HG03060 (cell line): Measurements from ENCODE around the gene BCAR3.
"Not testable (repeated sequence)": the region's sequence is repeated elsewhere in the genome, so short reads cannot be mapped to it uniquely, and the experiment has no call there.

Experiments
- ATAC-seq: cut with Tn5 transposase; IDR thresholded peaks from one replicate; pipeline ENCODE4 v1.9.1; 2021; ENCODE audit warnings: low read depth, moderate number of reproducible peaks; ENCODE audit not compliant: unreplicated experiment

The BCAR3 gene

DNA sequence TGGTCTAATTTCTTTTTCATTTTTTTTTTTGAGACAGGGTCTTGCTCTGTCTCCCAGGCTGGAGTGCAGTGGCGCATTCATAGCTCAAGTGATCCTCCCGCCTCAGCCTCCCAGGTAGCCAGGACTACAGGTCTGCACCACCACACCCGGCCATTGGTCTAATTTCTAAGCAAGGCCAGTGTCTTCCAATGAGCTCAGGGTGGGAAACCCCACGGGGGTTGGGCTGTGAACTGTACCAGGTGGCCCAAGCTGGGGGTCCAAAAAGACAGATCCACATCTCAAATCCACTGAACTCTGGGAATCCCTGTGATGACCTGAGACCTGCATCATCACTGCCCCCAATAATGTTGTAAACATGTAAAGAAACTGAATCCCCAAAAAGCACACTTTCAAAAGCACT, 79.5 kb downstream of the BCAR3 start:
- no peak for ATAC-seq

DNA sequence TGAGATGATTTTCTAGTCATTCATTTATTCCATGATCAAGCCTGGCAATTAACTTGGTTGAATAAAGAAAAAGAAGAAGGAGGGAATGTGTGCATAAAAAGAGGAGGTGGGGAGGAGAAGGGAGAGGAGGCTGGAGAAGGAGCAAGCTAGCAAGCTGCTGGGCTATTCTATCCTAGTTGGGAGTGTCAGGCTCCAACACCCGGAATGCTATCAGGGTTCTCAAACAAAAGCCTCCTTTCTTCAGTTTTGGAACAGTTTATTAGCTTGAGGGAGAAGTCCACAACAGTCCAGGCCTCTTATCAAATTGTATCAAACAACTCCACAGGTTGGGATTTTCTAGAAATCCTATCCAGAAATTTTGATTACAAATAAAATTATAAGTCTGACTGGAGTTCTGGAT, 80.0 kb downstream of the BCAR3 start:
- ATAC-seq: no peak

DNA sequence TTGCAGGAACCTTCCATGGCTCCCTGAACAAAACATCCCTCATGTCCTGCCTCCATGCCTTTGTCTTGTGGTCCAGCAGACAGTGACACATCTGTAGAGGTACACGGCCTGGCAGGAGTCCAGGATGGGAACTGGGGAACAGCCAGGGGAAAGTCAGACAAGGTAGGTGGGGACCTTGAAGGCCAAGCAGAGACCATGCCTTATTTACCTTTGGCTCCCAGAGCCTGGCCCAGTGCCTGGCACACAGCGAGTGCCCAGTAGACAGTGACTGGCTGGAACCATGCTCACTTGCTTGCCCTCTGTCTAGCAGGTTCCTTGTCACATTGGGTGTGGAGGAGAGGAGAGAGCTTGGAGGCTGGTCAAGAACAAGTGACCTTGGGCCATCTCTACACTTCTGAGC, 81.0 kb downstream of the BCAR3 start:
- no peak for ATAC-seq

DNA sequence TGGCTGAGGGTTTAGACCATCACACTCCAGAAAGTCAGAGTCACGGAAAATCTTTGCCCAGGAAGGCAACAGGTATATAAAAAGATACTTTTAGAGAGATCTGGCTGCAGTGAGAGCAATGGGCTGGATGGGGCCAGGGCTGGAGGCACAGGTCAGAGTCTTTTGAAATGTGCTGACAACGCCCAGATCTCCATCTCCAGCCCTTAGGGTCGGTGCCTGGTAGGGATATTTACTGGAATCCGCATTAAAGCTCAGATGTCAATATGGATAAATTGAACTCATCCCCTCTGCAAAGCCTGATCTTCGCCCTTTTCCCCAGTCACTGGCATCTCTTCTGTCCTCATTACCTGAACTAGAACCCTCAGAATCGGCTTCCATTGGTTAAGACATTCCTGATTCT, 82.2 kb downstream of the BCAR3 start:
- ATAC-seq: no peak

DNA sequence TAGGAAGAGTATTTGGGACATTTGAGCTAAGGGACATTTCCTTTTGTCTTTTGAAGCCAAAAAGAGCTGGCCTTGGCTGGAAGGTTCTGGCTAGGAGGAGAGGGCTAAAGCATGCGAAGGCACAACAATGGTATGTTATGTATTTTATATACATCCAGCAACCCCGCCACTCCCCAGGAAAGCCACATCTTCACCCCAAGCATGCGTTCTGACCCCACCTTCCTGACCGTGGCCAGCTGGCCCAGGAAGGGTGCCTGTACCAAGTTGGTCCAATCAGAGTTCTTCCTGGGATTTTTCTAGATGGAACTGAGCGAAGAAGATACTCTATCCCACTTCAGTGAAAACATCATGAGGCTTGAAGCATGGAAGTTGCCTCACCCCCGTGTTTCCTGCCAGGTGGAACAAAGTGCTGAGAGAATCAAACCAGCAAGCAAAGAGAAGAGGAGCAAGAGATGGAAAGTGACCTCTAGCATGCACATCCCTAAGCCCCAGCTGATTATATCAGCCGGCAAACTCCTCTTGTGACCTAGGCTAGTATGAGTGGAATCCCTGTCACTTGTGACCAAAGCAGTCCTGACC, 82.7 kb downstream of the BCAR3 start:
- ATAC-seq: no peak

DNA sequence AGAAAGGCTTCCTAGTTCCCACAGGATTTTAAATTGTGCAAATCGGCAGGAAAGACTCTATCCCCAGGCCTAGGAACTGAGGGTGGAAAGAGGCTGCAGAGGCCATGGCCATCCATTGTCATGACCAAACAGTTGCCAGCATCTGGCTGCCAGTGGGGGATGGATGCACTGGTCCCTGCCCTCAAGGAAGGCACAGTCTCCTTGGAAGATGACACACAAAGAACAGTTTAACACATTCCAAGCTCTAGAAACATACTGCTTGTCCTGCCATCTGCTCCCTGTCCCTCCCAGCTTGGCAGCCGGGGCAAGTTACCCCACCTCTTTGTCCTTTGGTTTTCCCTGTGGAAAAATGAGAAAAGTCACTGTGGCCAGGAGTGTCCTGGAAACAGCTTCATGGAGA, 83.2 kb downstream of the BCAR3 start:
- no peak for ATAC-seq

DNA sequence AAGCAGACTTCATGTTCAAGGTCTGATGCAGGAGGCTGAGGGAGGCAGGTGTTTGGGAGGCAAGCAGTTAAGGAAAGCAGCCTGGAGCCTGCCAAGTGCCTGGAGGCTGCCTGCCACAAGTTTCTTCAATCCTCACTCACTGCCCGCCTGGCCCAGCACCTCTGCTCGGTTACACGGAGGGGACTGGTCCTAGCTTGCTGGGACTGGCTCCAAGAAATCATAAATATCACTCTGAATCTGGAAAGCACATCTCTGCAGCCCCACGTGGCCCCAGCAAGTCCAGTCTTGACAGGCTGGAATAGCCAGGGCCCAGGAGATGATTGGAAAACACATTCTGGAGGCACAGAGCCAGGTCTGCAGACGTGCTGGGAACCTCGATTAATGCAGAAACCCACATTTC, 83.9 kb downstream of the BCAR3 start:
- ATAC-seq: no peak

DNA sequence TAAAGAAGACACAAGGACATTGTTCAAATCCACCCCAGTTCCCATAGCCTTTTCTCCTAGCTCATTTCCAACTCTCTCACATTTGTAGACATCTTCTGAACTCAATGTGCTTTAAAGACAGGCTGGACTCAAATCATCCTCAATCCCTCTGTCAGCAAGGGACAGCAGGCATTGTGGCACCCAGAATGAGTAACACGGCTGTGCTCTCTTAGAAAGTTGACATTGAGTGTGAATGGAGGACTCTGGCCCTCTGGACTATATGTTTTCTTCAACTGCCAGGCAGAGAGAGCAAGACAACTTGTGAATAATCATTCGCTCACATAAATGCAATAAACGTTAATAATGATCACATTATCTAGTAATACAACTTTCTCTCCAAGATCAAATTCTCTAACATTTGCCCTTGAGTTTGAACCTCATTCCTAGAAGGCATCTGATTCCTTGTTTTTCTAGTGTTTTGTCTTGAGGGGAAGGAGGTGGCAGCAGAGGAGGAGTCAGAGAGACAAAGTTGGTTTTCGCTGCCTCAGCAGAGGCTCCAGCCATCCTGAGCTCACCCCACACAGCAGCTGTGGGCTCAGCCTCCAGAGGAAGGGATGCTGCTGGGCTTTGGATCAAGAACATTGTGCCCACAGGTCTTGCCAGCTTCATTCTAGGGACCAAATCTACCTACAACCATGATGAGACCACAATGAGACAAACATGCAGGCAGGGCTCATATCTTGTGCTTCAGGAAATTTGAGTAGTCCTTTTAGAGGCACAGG, 85.1 kb downstream of the BCAR3 start:
- no peak for ATAC-seq

DNA sequence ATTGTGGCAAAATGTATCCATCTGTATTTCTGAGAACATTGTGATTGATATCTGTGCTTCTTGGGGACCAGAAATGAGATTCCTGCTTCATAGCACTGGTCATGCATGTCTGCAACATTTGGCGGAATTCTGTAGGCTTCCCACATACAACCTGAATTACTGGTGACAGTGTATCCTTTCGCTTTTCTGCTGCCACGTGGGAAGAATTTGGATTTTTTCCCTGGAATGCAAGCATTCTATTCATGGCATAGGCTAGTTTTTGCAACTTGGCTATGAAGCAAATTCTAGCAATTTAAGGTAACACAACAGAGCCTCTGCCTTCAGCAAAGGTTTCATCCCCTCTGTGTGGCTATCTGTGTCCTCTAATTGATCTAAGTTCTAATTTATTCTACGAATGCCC, 85.9 kb downstream of the BCAR3 start:
- no peak for ATAC-seq

DNA sequence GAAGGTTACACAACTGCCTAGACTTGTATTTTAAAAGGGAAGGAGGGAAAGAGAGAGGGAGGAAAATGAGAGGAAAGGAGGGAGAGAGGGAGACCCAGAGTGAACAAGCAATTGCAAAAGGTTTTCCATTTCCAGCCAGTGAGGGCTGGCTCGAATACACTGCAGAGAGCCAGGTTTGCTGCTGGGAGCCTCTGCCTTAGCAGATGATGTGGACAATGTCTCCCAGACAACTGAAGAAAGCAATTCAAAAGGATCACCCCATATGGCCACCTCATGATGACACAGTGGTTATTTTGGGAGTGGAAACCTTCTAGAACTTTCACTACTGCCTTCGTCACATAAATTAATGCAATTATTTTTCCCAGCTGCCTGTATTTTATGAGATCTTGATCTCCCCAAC, 86.4 kb downstream of the BCAR3 start:
- ATAC-seq: no peak

DNA sequence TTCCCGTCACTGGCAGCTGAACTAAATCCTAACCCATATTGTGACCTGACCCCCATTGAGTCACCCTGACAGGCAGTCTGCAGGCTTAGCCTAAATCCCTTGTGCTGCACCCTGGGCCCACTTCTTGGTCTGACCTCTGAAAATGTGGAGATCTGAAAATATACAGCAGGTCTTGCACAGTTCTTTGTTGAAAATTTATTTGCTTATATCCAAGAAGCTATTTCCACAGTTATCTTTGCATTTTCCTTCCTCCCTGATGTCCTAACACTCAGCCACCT, 87.1 kb downstream of the BCAR3 start:
- no peak for ATAC-seq

DNA sequence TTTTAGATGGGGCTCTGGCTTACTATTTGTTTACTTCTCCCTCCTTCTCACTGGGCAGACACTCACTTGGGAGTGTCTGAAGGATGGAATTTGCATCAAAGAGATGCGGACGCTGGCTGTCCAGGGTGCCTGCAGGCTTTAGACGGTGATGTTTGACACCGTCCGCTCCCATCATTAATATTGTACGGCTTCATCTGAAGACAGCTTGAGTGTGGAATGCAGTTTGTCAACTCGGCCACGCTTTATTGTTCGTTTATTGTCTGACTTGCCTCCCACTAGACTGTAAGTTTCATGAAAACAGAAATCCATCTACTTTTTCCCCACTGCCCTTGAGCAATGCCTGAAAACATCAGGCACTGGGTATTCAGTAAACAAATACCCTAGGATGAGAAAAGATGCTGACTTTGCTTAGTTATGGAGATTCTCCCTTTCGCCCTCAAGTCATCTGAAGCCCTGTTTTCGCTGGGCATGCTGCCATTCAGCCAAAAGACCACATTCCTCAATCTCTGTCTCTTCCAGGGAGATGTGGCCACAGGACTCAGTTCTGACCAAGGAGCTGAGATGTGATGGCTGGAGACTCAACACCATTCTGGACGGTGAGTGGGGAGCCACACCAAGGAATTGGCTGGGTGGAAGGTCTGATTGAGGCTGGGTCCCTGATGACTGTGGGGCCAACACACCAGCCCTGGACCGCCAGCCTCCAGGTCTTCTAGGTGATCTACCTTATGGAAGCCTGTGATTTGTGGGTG, 87.6 kb downstream of the BCAR3 start:
- ATAC-seq: no peak

DNA sequence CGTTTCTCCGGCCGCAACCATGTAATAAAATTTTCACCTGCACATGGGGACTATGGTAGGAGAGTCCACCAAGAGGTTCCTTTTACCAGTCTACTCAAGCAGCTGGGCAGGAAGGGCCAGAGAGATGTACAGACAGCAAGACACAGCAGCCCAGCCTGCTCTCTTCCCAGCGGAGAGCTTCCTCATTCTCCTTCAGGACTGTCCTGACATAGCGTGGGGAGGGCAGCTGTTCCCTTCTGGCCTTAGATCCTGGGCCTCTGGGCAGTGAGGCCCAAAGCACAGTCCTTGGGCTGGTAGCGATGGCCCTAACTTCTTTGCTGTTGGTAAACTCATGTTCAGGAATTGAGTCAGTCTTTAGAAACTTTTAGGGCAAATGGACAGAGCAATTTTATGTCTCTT, 89.1 kb downstream of the BCAR3 start:
- no peak for ATAC-seq

DNA sequence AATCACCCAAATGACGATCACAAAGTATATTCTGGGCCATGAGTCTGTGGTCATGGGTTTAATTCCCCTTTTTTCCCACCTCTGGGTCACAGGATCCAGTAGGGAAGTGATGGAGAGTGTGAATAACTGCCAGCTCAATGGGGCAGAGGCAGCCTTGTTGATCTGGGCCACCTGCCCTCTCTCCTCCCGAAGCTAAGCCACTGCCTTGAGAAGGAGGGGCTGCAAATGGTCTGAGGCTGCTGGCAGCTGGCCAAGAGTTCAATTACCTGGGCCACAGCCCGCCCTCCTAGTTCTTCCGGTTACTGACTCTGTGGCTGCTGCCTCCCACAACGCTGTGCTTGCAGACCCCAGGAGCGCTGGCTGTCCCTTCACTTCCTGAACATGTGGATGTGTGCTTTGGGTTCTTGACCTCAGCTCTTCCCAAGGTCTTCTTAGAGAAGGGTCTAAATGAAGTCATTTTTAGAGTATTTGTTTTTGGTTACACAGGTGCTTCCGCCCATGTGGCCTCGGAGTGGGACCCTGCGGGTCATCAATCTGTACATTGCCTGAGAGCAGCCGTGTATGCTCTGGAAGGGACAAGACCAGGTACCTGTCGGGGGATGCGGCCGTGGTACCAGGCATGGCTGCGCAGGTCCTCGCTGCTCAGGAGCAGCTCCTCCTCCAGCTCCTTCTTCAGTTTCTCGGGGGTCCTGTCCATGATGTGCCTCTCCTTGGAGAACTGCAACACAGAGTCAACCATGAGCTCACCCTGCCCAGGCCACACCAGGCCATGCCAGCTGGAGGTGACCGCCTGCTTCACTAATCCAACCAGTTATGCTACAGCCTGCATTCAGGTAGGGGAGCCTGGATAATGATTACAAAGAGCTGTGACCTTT, 89.7 kb downstream of the BCAR3 start:
- ATAC-seq: peak; percentile 81

DNA sequence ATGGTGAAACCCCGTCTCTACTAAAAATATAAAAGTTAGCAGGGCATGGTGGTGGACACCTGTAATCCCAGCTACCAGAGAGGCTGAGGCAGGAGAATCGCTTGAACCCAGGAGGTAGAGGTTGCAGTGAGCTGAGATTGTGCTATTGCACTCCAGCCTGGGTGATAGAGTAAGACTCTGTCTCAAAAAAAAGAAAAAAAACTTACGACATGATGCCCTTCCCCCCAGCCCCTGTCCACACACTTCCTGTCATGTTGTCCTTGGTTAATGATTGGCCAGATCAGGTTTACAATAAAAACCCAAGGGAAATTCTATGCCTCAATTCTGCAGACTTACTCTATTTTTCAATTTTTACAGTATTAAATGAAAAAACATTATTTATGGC, 90.4 kb downstream of the BCAR3 start:
- not testable (repeated sequence) for ATAC-seq

DNA sequence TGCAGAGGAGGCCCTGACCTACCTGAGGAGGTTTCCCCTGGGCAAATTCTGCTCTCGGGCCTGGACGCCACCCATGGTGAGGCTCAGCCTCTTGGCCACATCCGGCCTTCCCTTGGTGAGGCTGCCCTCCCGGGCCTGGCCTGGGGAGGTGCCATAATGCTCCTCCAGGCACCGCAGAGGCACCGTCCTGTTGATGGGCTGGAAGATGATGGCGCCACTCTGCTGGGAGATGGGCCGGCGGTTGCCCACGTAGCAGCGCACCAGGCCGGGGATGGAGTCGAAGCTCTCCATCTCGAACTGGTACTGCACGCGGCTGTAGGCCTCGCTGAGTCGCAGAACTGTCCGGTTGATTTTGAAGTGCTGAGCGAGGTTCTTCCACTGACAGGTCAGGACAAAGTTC, 92.7 kb downstream of the BCAR3 start:
- no peak for ATAC-seq

DNA sequence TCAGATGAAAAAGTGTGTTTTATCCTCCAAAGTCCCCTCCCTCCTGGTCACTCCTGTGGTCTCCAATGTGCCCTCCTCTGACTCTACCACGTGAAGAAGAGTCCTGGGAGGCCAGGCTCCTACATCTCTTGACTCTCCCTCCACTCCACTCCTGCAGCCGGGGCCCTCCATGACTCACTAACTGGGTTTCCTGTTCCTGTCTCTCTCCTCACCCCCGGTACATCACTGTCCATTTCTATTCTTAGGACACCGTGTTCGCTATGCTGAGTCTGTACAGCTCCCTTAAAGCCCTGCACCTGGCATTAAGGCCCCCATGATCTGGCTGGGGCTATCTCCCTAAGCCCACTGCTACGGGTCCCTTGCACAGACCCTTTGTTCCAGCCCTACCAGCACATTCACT, 93.4 kb downstream of the BCAR3 start:
- ATAC-seq: no peak

DNA sequence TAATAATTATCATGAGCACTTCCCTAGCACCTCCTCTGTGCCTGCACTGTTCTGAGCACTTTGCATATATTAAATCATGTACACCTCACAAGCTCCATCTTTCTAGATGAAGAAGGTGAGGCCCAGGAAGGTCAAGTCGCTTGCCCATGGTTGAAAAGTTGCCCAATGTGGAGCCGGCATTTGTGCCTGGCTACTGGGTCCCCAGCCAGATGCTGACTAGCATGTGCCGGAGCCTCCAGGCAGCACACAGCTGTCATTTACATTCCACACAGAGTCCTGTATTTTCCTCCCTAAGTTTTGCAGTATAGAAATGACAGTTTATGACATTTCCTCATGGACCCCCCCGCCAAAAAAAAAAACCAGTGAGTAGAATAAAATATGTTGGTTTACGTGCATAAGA, 94.3 kb downstream of the BCAR3 start:
- no peak for ATAC-seq

DNA sequence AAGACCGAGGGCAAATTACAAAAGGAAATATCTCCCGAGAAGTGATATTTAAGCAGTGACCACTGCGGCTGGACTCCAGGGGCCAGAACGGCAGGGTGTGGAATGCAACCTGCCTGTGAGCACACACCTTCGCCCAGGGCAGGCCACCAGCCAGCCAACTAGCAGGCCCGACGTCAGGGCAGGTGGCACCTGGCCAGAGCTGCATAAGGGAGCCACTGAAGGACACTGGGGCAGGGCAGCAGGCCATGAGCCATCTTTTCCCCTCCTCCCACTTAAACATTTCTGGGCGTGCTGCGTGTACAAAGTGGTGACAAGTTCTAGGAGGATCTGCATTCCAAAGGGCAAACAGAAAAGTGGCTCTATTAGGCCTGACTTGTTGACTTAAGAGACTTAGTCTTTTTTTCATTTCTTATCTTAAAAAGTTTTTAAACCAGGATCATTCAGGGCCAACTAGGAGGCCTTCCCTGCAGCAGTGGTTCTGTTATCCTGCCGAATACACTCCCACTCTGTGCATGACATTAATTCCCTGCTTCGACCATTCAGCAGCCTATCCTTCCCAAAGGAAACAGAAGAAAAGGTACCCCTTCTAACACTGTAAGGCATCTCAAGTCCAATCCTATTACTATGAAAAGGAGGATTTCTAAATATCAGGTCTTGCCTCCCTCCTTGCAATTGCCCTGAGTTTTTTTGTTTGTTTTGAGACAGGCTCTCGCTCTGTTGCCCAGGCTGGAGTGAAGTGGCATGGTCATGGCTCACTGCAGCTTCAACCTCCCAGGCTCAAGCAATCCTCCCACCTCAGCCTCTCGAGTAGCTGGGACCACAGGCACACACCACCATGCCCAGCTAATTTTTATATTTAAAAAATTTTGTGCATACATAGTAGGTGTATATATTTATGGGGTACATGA, 96.3 kb downstream of the BCAR3 start:
- ATAC-seq: no peak
